SHP77 treated with DMSO at 0.1 percent for 48 hours (cell line): ENCODE data around the gene MUC20.
"Not testable (repeated sequence)": the region's sequence is repeated elsewhere in the genome, so short reads cannot be mapped to it uniquely, and the experiment has no call there.

Source experiments
- DNase-seq: peaks from one replicate; lab custom pipeline; 2025; lab: John Stamatoyannopoulos, UW

Gene MUC20

DNA sequence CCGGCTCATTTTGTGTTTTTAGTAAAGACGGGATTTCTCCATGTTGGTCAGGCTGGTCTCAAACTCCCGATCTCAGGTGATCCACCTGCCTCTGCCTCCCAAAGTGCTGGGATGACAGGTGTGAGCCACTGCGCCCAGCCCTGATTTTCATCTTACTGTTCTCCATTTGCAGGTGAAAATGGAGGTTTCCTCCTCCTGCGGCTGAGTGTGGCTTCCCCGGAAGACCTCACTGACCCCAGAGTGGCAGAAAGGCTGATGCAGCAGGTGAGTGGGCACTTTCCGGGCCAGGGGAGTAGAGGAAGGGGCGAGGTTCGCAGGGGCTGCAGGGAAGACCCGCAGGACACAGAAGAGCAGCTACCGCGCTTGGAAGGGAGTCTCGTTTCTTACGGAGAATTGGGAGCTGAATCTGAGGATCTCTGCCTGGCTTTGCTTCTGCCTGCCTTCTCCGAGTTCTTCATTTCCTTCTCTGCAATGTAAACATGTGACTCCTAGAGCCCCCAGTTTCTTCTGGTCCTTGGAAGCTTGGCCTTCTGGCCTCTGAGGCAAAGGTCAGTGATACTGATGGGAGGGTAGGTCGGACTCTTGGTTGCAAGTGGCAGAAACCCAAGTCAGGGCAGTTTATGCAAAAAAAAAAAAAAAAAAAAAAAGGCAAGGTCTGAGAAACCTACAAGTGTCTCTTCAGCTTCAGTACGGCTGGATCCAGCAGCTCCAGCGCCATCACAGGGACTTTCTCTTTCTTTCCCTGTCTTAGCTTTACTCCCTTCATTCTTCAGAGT is 8.9 kb downstream of the MUC20 start:
- no peak for DNase-seq

DNA sequence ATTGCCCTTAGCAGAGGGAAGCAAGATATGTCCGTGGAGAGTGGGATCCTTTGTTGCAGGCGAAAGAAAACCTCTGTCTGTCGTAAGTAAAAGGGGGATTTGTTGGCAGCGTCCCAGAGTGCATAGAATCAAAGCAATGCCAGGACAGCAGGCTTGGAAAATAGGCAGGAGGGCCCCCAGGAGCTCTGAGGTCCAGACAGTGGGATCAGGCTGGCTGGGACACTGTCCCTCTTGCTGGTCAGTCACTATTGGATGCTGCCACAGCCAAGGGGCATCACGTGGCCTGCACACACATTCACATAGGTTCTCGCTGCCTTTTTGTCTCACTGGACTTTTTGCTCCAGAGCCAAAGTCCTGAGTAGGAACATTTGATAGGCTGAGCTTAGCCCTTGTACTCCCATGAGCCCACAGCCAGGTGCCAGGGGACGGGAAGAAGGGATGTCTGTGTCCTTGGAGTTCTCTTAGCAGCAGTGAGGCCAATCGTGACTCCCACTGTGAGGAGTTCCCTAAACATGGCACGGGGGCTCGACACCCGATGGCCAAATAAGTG is 10.7 kb downstream of the MUC20 start:
- DNase-seq: no peak

DNA sequence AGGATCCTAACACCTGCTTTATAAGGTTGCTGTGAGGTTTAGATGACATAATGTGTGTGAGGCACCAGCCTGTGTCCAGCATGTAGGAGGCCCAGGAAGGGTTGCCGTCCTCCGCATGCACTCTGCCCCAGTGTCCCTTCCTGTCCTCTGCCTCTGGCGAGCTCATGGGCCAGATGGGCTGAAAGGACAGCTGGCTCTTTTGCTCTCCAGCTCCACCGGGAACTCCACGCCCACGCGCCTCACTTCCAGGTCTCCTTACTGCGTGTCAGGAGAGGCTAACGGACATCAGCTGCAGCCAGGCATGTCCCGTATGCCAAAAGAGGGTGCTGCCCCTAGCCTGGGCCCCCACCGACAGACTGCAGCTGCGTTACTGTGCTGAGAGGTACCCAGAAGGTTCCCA is 12.2 kb downstream of the MUC20 start:
- DNase-seq: no peak

DNA sequence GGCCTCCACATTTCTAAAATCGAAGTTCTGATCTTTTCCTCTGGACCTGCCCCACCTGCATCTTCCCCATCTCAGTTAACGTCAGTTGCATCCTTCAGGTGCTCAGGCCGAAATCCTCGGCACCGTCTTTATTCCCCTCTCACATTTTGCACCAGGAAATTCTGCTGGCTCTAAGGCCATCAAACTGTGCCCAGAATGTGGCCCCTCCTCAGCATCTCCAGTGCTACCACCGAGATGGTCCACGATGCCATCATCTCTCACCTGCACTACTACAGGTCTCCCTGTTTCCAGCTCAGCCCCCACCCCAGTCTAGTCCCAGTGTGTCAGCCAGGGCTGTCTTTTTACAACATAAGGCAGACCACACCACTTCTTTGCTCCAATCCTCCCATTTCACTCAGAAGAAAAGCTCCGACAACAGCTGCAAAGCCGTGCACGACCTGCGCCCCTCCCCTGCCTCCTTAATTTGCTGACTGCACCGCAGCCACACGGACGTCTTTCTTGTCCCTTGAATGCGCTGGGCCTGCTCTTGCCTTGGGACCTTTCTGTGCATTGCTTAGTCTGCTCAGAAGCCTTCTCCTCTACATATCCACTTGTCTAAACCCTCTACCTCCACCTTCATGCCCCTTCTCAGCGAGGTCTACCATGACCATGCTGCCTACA is 14.4 kb downstream of the MUC20 start:
- no peak for DNase-seq

GRCh38 chr3:195736866-195737490 is 16.2 kb downstream of the MUC20 start:
- no peak for DNase-seq

GRCh38 chr3:195737782-195738181 is 17.0 kb downstream of the MUC20 start:
- DNase-seq: not testable (repeated sequence)

GRCh38 chr3:195738274-195739044 is 17.7 kb downstream of the MUC20 start:
- DNase-seq: no peak

DNA sequence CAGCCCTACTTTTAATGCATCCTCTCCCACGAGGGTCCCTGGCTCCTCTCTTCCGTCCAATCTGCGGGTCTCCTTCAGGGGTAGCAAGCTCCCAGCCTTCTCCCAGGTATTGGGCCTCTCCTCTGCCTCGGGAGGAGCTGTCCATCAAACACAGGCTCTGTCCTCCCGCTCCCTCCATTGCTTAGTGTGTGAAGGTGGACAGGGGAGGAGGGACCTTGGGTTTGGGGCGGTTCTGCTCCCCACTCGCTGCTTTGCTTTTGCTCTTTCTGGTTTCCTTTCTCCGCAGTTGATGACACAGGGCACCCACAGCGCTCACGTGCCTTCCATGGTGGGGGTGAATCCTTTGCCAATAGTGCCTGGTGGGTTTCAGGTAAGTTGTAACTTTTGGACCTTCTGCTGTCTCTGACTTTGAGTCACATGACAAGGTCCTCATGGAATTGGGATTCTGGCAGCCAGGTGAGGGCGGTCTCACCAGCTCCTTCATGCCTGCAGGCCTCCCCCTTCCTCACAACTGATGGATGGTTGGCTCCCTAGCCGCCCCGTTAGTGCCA is 18.9 kb downstream of the MUC20 start:
- no peak for DNase-seq

- DNase-seq: no peak
These were observed 23.7 kb downstream of the MUC20 start for GRCh38 chr3:195744437-195744836.

- DNase-seq: no peak
These were observed 25.6 kb downstream of the MUC20 start for GRCh38 chr3:195746346-195746745.

GRCh38 chr3:195746751-195747150 is 26.0 kb downstream of the MUC20 start:
- no peak for DNase-seq

DNA sequence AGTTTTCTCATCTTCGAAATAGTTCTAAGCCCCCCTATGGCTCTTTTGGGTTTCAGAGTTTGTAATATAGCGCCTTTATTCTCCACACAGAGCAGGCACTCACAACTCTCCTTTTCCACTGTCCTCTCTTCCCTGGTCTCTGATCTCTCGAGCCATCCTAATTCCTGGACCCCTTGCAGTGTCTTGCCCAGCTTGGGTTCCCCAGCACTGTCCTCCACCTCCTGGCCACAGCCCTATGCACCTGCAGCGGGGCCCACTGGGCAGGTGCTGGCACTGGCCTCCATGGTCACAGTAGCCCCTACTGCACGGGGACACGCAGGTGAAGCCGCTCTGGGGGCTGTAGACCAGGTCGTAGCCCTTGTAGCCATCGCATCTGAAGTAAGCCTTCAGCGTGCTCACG is 27.9 kb downstream of the MUC20 start:
- DNase-seq: no peak

GRCh38 chr3:195749101-195749500 is 28.3 kb downstream of the MUC20 start:
- not testable (repeated sequence) for DNase-seq

GRCh38 chr3:195750797-195751520 is 30.2 kb downstream of the MUC20 start:
- DNase-seq: no peak

- DNase-seq: no peak
These were observed 30.8 kb downstream of the MUC20 start for GRCh38 chr3:195751560-195751959.

GRCh38 chr3:195752066-195752465 is 31.3 kb downstream of the MUC20 start:
- no peak for DNase-seq

- DNase-seq: no peak
These were observed 32.0 kb downstream of the MUC20 start for GRCh38 chr3:195752546-195753331.

DNA sequence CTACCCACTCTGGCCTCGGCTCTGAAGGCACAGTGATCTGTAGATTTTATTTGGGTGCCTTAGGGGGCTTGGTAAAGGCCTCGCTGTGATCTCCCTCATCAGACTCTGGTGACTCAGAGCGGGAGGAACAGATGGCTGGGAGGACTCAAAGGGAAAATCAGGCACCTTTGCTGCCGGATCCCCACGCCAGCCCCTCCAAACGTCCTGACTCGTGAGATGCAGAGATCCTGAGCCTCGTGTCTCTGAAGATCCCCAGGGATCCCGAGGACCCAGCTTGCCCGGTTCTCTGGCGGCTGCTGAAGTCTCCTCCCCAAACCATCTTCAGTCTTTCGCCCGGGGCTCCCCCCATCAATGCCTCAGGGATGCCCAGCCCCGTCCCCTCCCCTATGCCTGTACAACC is 32.8 kb downstream of the MUC20 start:
- DNase-seq: no peak

DNA sequence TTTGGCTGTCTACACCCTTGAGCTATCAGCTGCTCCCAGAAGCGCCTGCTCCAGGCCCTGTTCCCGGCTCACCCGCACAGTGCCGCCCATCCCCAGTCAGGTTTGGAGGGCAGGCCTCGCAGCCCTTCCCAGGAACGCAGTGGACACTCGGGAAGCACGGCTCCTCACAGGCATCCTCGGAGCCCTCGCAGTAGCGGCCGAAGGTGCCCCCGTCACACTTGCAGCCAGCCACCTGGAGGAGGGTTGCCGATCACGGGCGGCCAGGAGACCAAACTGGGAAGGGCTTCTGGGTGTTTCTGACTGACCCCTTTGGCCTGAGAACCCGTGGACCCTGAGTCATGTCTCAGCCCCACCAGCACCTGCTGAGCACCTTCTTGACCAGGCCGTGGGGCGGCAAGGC is 33.4 kb downstream of the MUC20 start:
- DNase-seq: no peak

DNA sequence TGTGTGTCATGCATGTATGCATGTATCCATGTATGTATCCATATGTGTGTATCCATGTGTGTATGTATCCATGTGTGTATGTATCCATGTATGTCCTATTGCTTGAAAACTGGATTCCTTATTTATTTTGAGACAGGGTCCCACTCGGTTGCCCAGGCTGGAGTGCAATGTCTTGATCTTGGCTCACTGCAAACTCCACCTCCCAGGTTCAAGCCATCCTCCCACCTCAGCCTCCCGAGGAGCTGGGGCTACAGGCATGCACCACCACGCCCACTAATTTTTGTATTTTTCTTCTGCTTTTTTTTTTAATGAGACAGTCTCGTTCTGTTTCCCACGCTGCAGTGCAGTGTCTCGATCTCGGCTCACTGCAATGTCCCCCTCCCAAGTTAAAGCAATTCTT is 34.1 kb downstream of the MUC20 start:
- no peak for DNase-seq
